Type B pancreatic cell (in vitro differentiated cells): ENCODE measurements around the gene SELENOI. TPM values are rescaled to one million over a fixed set of nuclear protein-coding genes. Genes with fewer than 3 reads are reported as not detected.
"Not testable (repeated sequence)": the region's sequence is repeated elsewhere in the genome, so short reads cannot be mapped to it uniquely, and the experiment has no call there.

ENCODE experiments used
- DNase-seq: peaks from one replicate; pipeline ENCODE4 v3.0.0; 2021; ENCODE audit warnings: mixed read lengths; ENCODE audit not compliant: unreplicated experiment; ENCODE audit errors: extremely low spot score
- H3K27ac Mint-ChIP-seq: 2 replicates; pipeline ENCODE4 v1.8.0; 2021; ENCODE audit warnings: mild to moderate bottlenecking, mixed read lengths
- H3K27me3 Mint-ChIP-seq: 2 replicates; pipeline ENCODE4 v1.8.0; 2021; ENCODE audit warnings: mixed read lengths
- H3K36me3 Mint-ChIP-seq: 2 replicates; pipeline ENCODE4 v1.8.0; 2021; ENCODE audit warnings: mixed read lengths
- H3K4me1 Mint-ChIP-seq: one replicate; pipeline ENCODE4 v1.8.0; 2021; ENCODE audit warnings: mixed read lengths; ENCODE audit not compliant: unreplicated experiment
- H3K4me3 Mint-ChIP-seq: 2 replicates; pipeline ENCODE4 v1.8.0; 2021; ENCODE audit warnings: mild to moderate bottlenecking, mixed read lengths
- H3K9me3 Mint-ChIP-seq: 2 replicates; pipeline ENCODE4 v1.8.0; 2021; ENCODE audit warnings: mixed read lengths
- total RNA-seq: library from RNA; stranded (reverse); gene quantifications from 2 replicates; pipeline ENCODE4 v1.2.1, GENCODE V29; 2021; ENCODE audit warnings: low replicate concordance
- TF ChIP-seq, protein P1 (sequence below): fragments of 200-600 bp; sonication (generic); conservative IDR thresholded peaks from 2 replicates; pipeline ENCODE4 v1.5.0; 2021; ENCODE audit warnings: antibody characterized with exemption, mild to moderate bottlenecking

SELENOI gene
- total RNA-seq, 1 donor from 2014 or later: 38.8 TPM

DNA sequence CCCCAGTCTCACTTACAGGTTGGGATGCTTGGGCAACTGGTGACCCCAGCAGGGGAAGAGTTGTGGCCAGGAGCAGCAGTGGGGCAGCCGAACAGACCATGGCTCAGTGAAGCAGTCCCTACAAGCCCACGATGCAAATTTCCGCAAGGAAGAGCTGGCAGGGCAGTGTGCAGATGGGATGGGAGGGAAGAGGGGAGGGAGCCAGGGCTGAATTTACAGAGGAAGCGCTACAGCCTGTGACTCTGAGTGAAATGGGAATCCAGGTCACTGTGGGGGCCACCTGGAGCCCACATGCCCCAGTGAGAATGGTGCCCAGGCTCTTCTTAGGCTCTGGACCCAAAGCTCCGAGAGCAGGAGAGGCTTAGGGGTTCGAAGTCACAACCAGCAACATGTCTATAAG is 27.0 kb upstream of the SELENOI start:
- Mint-ChIP-seq H3K4me3 (no peak overlapping the region), H3K4me1 (peaks cover 3% of the 10 kb centered on the region), H3K9me3 (no peaks in the 10 kb centered on the region), H3K27ac (no peak overlapping the region), H3K27me3 (peaks cover 3% of the 10 kb centered on the region), H3K36me3 (no peaks in the 10 kb centered on the region)
- DNase-seq: no peak
- TF ChIP-seq, protein P1, sequence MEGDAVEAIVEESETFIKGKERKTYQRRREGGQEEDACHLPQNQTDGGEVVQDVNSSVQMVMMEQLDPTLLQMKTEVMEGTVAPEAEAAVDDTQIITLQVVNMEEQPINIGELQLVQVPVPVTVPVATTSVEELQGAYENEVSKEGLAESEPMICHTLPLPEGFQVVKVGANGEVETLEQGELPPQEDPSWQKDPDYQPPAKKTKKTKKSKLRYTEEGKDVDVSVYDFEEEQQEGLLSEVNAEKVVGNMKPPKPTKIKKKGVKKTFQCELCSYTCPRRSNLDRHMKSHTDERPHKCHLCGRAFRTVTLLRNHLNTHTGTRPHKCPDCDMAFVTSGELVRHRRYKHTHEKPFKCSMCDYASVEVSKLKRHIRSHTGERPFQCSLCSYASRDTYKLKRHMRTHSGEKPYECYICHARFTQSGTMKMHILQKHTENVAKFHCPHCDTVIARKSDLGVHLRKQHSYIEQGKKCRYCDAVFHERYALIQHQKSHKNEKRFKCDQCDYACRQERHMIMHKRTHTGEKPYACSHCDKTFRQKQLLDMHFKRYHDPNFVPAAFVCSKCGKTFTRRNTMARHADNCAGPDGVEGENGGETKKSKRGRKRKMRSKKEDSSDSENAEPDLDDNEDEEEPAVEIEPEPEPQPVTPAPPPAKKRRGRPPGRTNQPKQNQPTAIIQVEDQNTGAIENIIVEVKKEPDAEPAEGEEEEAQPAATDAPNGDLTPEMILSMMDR: no peak

DNA sequence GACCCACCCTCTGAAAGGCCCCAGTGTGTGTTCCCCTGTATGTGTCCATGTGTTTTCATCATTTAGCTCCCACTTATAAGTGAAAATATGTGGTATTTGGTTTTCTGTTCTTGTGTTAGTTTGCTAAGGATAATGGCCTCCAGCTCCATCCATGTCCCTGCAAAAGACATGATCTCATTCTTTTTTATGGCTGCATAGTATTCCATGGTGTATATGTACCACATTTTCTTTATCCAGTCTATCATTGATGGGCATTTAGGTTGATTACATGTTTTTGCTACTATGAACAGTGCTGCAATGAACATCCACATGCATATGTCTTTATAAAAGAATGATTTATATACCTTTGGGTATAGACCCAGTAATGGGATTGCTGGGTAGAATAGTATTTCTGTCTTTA is 21.5 kb upstream of the SELENOI start:
- H3K27me3 Mint-ChIP-seq, H3K4me3 Mint-ChIP-seq, H3K9me3 Mint-ChIP-seq, H3K27ac Mint-ChIP-seq, H3K36me3 Mint-ChIP-seq, H3K4me1 Mint-ChIP-seq, DNase-seq: not testable (repeated sequence)

DNA sequence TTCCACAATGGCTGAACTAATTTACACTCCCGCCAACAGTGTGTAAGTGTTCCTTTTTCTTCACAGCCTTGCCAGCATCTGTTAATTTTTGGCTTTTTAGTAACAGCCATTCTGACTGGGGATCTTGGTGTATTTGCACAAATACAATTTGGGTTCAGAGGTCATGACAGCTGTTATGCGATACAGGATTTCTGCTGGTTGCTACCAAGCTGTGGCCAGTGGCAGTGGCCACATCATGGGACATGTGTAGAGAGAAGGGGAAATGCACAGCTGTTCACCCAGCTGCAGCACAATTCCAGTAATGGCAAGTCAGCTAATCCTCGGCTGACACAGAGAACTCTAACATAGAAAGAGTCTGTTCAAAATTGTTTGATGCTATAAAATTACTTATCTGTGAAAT is 21.0 kb upstream of the SELENOI start:
- Mint-ChIP-seq H3K27me3 (no peaks in the 10 kb centered on the region), H3K9me3 (no peaks in the 10 kb centered on the region), H3K36me3 (no peaks in the 10 kb centered on the region), H3K27ac (no peak overlapping the region), H3K4me3 (no peak overlapping the region), H3K4me1 (peaks cover 2% of the 10 kb centered on the region)
- TF ChIP-seq, protein P1: no peak
- DNase-seq: no peak

DNA sequence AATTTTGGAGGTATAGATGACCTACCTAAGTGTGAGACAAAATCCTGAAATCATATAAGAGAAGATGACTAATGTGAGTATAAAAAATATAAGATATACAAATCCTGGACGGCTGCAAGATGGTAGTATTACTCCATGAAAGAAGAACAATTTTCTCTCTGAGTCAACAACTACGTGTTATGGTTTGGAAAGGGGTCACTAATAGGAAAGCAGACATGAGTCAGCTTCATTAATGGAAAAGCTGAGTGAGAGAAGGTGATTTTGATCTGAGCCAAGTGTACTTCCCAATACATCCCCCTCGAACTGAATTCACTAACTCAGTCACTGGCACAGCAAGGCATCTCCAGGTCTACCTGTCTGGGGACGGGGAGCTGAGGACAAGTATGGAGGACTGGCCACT is 20.1 kb upstream of the SELENOI start:
- Mint-ChIP-seq H3K27me3 (no peaks in the 10 kb centered on the region), H3K4me3 (no peak overlapping the region)
- no peak for DNase-seq

DNA sequence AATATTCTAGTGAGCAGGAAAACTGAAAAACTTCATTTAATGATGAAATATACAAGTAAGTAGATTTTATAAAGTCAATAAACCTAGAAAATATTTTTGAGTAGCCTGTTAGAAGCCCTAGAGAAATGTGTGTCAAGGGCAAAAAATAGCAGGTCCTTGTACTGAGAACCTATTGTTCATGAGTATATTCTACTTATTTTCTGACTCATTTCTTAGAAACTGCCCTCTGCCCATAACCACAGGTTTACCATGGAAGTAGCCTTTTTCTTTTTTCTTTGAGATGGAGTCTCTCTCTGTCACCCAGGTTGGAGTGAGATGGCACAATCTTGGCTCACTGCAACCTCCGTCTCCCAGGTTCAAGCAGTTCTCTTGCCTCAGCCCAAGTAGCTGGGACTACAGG is 19.4 kb upstream of the SELENOI start:
- no peak for DNase-seq
- Mint-ChIP-seq H3K27ac (no peak overlapping the region), H3K9me3 (no peaks in the 10 kb centered on the region), H3K36me3 (no peaks in the 10 kb centered on the region), H3K4me3 (no peak overlapping the region), H3K4me1 (peaks cover 5% of the 10 kb centered on the region), H3K27me3 (no peaks in the 10 kb centered on the region)
- TF ChIP-seq, protein P1: no peak

More for the DNA sequence above, 20.1 kb upstream of the SELENOI start:
- Mint-ChIP-seq H3K9me3 (no peaks in the 10 kb centered on the region), H3K27ac (no peak overlapping the region), H3K4me1 (peaks cover 5% of the 10 kb centered on the region), H3K36me3 (no peaks in the 10 kb centered on the region)
- TF ChIP-seq, protein P1: no peak

DNA sequence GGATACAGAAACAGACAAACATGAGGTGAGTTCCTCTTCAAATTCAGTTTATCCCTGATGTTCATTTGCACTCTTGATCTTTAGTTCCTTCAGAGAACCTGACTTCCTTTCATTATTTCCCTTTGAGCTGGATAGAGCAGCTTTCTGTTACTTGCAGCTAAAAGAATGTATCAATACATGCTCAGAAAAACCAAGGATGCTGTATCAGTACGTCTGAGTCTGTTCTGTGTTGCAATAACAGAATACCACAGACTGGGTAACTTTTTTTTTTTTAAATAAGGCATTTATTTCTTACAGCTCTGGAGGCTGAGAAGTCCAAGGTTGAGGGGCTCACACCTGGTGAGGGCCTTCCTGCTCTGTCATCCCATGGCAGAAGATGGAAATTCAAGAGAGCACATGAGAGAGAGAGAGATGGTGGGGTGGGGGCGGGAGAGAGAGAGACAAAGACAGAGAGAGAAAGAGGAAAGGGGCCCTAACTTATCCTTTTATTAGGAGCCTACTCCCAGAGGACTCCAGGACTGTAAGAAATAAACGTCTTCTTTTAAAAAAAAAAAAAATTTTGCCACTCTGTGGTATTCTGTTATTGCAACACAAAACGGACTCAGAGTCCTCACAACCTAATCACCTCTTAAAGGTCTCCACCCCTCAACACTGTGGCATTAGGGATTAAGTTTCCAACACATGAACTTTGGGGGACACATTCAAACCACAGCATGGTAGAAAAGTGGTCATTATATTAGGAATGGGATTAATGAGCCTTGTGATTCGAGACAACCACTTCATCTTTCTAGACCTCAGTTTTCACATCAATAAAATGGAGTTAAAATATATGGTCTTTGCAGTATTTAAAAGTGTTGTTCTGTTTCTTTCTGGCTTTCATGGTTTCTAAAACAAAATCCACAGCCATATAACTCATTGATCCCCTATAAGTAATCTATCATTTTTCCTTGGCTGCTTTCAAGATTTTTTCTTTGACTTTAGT is 18.4 kb upstream of the SELENOI start:
- H3K36me3 Mint-ChIP-seq: no peaks in the 10 kb centered on the region
- no peak for DNase-seq
- no peak overlapping the region for H3K4me3 Mint-ChIP-seq
- TF ChIP-seq, protein P1: no peak
- no peaks in the 10 kb centered on the region for H3K27me3 Mint-ChIP-seq
- no peaks in the 10 kb centered on the region for H3K9me3 Mint-ChIP-seq
- H3K27ac Mint-ChIP-seq: no peak overlapping the region
- H3K4me1 Mint-ChIP-seq: peaks cover 5% of the 10 kb centered on the region

DNA sequence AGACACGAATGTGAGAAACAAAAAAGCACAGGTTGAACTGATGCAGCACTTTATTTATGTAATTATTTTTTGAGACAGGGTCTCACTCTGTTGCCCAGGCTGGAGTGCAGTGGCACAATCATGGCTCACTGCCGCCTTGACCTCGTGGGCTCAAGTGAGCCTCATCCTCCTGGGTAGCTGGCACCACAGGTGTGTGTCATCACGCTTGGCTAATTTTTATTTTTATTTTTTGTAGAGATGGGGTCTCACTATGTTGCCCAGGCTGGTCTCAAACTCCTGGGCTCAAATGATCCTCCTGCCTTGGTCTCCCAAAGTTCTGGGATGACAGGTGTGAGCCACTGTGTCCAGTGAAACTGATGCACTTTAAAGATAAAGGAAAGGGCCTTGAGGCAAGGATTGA is 16.9 kb upstream of the SELENOI start:
- H3K27me3 Mint-ChIP-seq, H3K4me1 Mint-ChIP-seq, H3K9me3 Mint-ChIP-seq, H3K36me3 Mint-ChIP-seq, H3K4me3 Mint-ChIP-seq, DNase-seq, H3K27ac Mint-ChIP-seq: not testable (repeated sequence)
